ENCODE data around the gene NFATC2.
A peak's percentile ranks its signal among the peaks of the same experiment; 100 is the strongest.
"Not testable (repeated sequence)": the region's sequence is repeated elsewhere in the genome, so short reads cannot be mapped to it uniquely, and the experiment has no call there.

The NFATC2 gene

DNA sequence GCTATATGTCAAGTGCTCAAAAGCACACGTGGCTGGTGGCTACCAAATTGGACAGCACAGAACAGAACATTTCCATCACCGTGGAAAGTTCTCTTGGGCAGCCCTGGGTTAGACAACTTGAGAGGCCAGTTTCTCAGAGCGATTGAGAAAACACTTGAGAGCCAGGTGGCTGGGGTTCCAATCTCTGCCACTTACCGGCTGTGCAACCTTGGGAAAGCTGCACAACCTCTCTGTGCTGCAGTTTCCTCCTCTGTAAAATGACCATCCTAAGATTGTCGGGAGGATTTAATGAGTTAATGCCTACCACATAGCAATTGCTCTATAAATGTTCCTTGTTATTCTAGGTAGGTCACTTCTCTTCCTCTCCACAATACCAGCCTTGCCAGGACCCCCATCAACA lies 25.1 kb upstream of the NFATC2 start:
- DNase-seq: no peak

DNA sequence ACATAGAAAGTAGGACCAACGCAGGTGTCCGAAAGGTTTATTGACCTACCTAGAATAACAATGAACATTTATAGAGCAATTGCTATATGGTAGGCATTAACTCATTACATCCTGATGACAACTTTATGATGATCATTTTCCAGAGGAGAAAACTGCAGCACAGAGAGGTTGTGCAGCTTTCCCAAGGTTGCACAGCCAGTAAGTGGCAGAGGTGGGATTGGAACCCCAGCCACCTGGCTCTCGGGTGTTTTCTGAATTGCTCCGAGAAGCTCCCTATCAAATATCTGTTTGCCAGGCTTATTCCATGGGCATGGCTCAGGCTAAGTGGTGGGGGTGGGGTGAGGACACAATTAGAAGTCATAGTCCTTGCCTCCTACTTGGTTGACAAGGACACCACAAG lies 24.1 kb upstream of the NFATC2 start:
- no peak for DNase-seq

GRCh38 chr20:51565298-51566144 lies 23.0 kb upstream of the NFATC2 start:
- no peak for DNase-seq

- DNase-seq: no peak
These were observed 21.2 kb upstream of the NFATC2 start for GRCh38 chr20:51563486-51564332.

GRCh38 chr20:51563174-51563485 lies 20.6 kb upstream of the NFATC2 start:
- no peak for DNase-seq

- DNase-seq: no peak
These were observed 20.0 kb upstream of the NFATC2 start for GRCh38 chr20:51562332-51563173.

DNA sequence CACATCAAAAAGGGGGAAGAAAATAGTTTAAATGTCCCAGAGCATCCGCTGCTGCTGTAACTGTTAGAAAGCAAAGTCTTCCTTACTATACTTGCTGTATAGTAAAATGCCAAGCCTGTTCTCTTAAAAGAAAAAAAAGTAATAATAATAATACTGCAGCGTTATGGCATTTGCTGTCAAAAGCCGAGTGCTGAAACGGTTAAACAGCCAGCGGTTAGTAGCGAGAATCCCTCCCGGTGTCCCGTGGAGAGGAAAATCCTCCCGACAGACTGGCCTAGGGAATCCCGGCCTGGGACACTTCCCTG lies 19.5 kb upstream of the NFATC2 start:
- no peak for DNase-seq

DNA sequence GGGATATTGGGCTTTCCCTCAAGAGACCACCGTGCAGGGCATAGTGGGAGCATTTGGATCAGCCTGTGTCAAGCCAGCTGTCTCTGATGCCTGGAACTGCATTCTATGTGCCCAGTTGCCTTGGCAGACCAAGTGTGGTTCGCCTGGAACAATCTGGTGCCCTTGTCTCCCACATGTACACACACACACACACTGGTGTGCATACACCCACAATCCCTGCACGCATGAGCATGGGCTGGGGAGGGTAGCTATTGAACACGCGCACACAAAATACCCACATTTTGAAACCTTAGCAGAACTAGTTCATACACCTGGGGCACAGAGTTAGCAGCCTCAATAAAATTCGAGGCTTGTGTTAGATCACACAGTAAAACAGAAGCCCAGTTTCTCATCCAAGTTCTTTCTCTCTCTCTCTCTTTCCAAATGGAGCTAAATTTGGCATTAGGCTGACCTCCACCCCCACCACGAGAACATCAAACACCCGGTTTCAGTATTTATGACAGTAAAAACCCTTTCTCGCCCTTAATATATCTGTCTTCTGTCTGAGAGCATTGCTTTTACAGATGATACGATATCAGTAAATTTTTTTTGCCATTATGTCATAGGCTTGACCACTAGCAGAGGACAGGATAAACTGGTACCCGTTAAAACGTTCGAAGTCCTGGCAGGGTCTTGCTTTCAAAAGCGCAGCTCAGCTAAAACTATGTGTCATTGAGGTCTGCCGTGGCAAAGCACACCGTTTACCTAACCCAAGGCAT lies 18.2 kb upstream of the NFATC2 start:
- DNase-seq: no peak

GRCh38 chr20:51560042-51560441 lies 17.5 kb upstream of the NFATC2 start:
- DNase-seq: no peak

DNA sequence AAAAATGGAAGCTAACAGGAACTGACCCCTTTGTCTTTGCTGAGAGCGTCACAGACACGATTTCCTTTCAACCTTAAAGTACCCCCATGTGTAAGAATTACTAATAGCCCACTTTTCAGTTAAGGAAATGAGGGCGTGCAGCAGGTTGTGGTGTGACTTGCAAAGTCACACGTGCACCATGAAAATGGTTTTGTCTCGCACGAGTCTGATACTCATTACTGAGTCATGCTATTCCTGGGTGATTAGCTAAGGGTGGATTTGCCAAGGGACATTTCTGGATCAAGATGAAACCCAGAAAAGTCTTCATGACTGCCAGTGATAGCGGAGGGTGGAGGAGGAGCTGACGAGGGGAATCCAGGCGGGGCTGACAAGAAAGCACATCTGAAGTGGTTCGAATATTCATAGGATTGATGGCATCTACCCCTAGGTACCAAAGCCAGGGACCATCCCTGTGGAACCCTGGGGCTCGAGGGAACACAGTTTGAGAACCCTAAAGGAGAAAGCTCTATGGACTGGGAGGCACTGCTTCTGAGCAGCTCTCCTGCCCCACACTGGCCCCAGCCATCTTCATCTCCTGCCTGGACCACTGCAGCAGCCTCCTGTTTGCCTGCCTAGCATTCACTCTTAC lies 12.1 kb upstream of the NFATC2 start:
- no peak for DNase-seq

GRCh38 chr20:51553897-51554486 lies 11.5 kb upstream of the NFATC2 start:
- no peak for DNase-seq

DNA sequence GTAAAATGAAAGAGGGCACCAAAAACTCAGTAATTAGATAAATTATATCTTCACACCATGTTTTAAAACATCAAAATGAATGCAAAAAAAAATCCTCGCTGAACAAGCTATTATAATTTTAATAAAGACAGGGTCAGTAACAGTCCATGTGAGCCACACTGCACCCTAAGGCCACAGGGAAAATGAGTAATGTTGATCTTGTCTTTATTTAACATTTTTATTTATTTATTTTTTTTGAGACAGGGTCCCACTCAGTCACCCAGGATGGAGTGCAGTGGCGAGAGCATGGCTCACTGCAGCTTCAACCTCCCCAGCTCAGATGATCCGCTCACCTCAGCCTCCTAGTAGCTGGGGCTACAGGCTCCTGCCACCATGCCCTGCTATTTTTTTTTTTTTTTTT lies 8.7 kb upstream of the NFATC2 start:
- no peak for DNase-seq

DNA sequence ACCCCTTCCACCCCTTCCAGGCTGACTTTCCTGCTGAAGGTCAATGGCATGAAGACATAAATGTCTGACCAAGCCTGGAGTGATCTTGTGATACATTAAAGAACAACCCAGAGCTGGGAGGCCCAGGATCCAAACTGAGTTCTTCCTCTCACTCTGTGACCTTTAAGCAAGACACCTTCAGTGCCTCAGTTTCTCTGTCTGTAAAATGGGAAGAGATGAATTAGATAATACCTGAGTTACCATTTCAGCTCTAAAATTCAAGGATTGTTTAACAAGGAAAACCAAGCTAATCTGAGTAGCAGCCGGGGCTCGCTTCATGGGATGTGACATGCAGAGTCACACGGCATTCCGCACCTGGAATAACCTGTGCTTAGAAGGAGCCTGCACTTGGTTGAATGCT lies 7.0 kb upstream of the NFATC2 start:
- no peak for DNase-seq

DNA sequence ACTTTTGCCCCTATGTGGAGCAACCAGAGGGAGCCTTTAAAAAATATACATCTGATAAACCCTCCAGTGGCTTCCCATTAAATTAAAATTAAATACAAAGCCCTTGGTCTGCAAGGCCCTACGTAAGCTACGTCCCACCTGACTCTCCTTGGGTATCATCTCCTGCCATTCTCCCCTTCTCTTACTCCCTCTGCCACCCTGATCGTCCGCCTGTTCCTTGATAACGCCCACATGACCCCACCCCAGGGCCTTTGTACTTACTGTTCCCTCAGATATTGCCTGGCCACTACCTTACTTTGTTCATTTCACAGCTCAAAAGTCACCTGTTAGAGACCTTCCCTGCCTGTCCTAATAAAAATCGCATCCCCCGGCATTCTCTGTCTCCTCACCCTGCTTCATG lies 5.4 kb upstream of the NFATC2 start:
- DNase-seq: no peak

- DNase-seq: no peak
These were observed 3.0 kb upstream of the NFATC2 start for GRCh38 chr20:51545515-51545914.

DNA sequence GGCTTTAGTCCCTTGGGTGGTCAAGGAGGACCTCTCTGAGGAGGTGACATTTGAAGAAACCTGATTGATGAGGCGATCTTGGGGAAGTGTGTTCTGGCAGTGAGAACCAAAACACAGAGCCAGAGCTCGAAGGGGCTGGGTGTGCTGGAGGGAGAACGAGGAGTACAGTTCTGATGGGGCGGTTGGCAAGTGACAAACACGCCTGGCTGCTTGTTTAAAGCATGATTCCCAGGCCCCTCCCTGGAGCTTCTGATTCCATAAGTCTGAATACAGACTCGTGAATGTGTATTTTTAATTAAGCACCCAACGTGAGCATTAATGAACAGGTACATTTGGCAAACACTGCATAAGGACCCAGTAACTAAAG lies 886 bp upstream of the NFATC2 start:
- DNase-seq: no peak

- DNase-seq: peak; percentile 22 to 44 (median 26)
These were observed 417 bp downstream of the NFATC2 start for GRCh38 chr20:51542033-51542570.

- DNase-seq: peak; percentile 36 to 61 (median 48)
These were observed 1.1 kb downstream of the NFATC2 start for GRCh38 chr20:51541189-51542032.

DNA sequence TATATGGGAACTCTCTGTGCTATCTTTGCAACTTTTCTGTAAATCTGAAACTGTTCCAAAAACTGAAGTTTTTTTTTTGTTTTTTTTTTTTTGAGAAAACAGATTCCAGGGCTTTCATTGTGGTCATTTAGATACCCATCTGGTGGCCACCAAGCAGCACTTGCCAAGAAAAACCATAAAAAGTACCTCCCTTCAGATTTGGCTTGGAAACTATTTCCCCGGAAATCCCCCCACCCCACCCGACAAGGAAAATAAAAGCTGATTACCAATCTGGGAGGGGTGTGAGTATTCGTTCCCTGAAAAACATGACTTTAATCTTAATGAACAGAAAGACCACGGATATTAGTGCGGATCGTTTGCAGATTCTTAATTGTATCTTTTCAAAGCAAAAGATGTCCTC lies 1.9 kb downstream of the NFATC2 start:
- no peak for DNase-seq

- not testable (repeated sequence) for DNase-seq
These were observed 2.4 kb downstream of the NFATC2 start for GRCh38 chr20:51540074-51540473.

All from activated CD4-positive, CD25-positive, alpha-beta regulatory T cell (primary cell).